ENCODE results near the gene LRRC3. TPM values are rescaled to one million over a fixed set of nuclear protein-coding genes. Genes with fewer than 3 reads are reported as not detected.

LRRC3 gene
- total and polyA plus RNA-seq, 2 donors (not counting 3 experiments of a cell fraction or from before 2014, with no cell fraction given): 4.8 to 4.9 TPM

- TF ChIP-seq MYC (IDR thresholded peaks at IDR 0.05; ENCODE audit: low read depth, low read length) (no peak), MAX (IDR thresholded peaks at IDR 0.05; ENCODE audit: insufficient read depth, insufficient read length) (no peak), EZH2 (IDR thresholded peaks at IDR 0.05; ENCODE audit: borderline replicate concordance, low read depth, low read length, severe bottlenecking) (no peak)
- Histone ChIP-seq H2AFZ (ENCODE audit: low read depth, low read length) (no peak overlapping the region), H3K4me3 (replicated peaks in 1 of 3; ENCODE audit: insufficient read depth in 1 of 3, low read depth in 1 of 3, low read length in 3 of 3) (no peak overlapping the region), H3K27me3 (ENCODE audit: control insufficient read depth in 2 of 2, insufficient read depth in 2 of 2, low read length in 2 of 2) (no peaks in the 10 kb centered on the region), H3K4me2 (ENCODE audit: insufficient read depth, low read length) (no peak overlapping the region), H3K9me3 (replicated peaks; ENCODE audit: control insufficient read depth, insufficient read depth, low read length) (no peaks in the 10 kb centered on the region), H3K79me2 (ENCODE audit: control insufficient read depth, insufficient read depth, low read length) (no peaks in the 10 kb centered on the region), H3K9me1 (replicated peaks; ENCODE audit: control insufficient read depth, extremely low read depth, insufficient read depth, low read length) (no peaks in the 10 kb centered on the region), H3K27ac (ENCODE audit: insufficient read depth, low read depth, low read length) (no peak overlapping the region), H3K9ac (replicated peaks; ENCODE audit: extremely low read depth, insufficient read depth, low read length) (no peak overlapping the region), H3K4me1 (ENCODE audit: control insufficient read depth, extremely low read depth, insufficient read depth, low read length) (no peaks in the 10 kb centered on the region), H3K36me3 (ENCODE audit: control insufficient read depth in 2 of 2, extremely low read depth in 1 of 2, insufficient read depth in 2 of 2, low read length in 2 of 2) (no peaks in the 10 kb centered on the region), H4K20me1 (replicated peaks; ENCODE audit: control insufficient read depth, extremely low read depth, insufficient read depth, low read length) (no peaks in the 10 kb centered on the region)
- CTCF ChIA-PET: interaction anchor here (1.4 kb wide), 1 partner anchor 10 kb away, joined by 4 read pairs; no protein-coding TSS in a partner anchor
- dilution Hi-C loops (cut with MboI; ENCODE audit: extremely low pct_ligation_motif_present, low sequenced_read_pairs) (no loop called here), intact Hi-C loops (cut with micrococcal nuclease) (no loop called here)
- POLR2A ChIA-PET: no interaction called here
- DNase-seq (ENCODE audit: low read depth, low spot score) (no peak), FAIRE-seq (no peak)
- no TSS peak for BruUV-seq (replicated peaks)
Measured at GRCh38 chr21:44442266-44443125, 12.8 kb upstream of the LRRC3 start.

GRCh38 chr21:44443291-44443890 is 11.9 kb upstream of the LRRC3 start:
- intact Hi-C loops (cut with micrococcal nuclease) (no loop called here), dilution Hi-C loops (cut with MboI; ENCODE audit: extremely low pct_ligation_motif_present, low sequenced_read_pairs) (no loop called here)
- BruUV-seq (replicated peaks): no TSS peak
- no peak for TF ChIP-seq JUN (IDR thresholded peaks at IDR 0.05; ENCODE audit: borderline replicate concordance, insufficient read depth, insufficient read length, low read depth)
- TF ChIP-seq EZH2 (IDR thresholded peaks at IDR 0.05; ENCODE audit: borderline replicate concordance, low read depth, low read length, severe bottlenecking): no peak
- no peak for TF ChIP-seq GATA2 (IDR thresholded peaks at IDR 0.05; ENCODE audit: insufficient read depth, insufficient read length, low read depth, low read length)
- TF ChIP-seq FOS (IDR thresholded peaks at IDR 0.05; ENCODE audit: borderline replicate concordance, insufficient read depth, low read length): no peak
- no peak for TF ChIP-seq MYC (IDR thresholded peaks at IDR 0.05; ENCODE audit: low read depth, low read length)
- TF ChIP-seq POLR2A (IDR thresholded peaks at IDR 0.05; ENCODE audit: low read depth, low read length): no peak
- Histone ChIP-seq H4K20me1 (replicated peaks; ENCODE audit: control insufficient read depth, extremely low read depth, insufficient read depth, low read length) (no peaks in the 10 kb centered on the region), H2AFZ (ENCODE audit: low read depth, low read length) (no peak overlapping the region), H3K79me2 (ENCODE audit: control insufficient read depth, insufficient read depth, low read length) (no peaks in the 10 kb centered on the region), H3K9ac (replicated peaks; ENCODE audit: extremely low read depth, insufficient read depth, low read length) (no peak overlapping the region), H3K4me3 (replicated peaks in 1 of 3; ENCODE audit: insufficient read depth in 1 of 3, low read depth in 1 of 3, low read length in 3 of 3) (no peak overlapping the region), H3K4me2 (ENCODE audit: insufficient read depth, low read length) (no peak overlapping the region), H3K27ac (ENCODE audit: insufficient read depth, low read depth, low read length) (no peak overlapping the region), H3K9me1 (replicated peaks; ENCODE audit: control insufficient read depth, extremely low read depth, insufficient read depth, low read length) (no peaks in the 10 kb centered on the region), H3K4me1 (ENCODE audit: control insufficient read depth, extremely low read depth, insufficient read depth, low read length) (no peaks in the 10 kb centered on the region), H3K9me3 (replicated peaks; ENCODE audit: control insufficient read depth, insufficient read depth, low read length) (no peaks in the 10 kb centered on the region), H3K36me3 (ENCODE audit: control insufficient read depth in 2 of 2, extremely low read depth in 1 of 2, insufficient read depth in 2 of 2, low read length in 2 of 2) (no peaks in the 10 kb centered on the region), H3K27me3 (ENCODE audit: control insufficient read depth in 2 of 2, insufficient read depth in 2 of 2, low read length in 2 of 2) (no peaks in the 10 kb centered on the region)
- ChIA-PET CTCF (interaction anchor here (1.4 to 2.2 kb wide), 2 partner anchors 9 to 350 kb away, joined by 4 to 6 read pairs; no protein-coding TSS in a partner anchor), POLR2A (no interaction called here)
- DNase-seq (ENCODE audit: low read depth, low spot score): no peak
- no peak for FAIRE-seq

Measured in endothelial cell of umbilical vein (primary cell).